CD4-positive, alpha-beta T cell (primary cell): ENCODE measurements around the gene GPR183. TPM values are rescaled to one million over a fixed set of nuclear protein-coding genes. Genes with fewer than 3 reads are reported as not detected.
A peak's percentile ranks its signal among the peaks of the same experiment; 100 is the strongest.

Source experiments
- ATAC-seq: fragments of 200-7000 bp; cut with Tn5 transposase; one replicate; pipeline ENCODE4 v1.10.0; 2022; ENCODE audit warnings: mild to moderate bottlenecking; ENCODE audit not compliant: poor library complexity
- CTCF ChIA-PET: fragments of 350-600 bp; sonication (Branson Sonifier 250); formaldehyde crosslinking; loops from one replicate; lab custom pipeline; 2021; ENCODE audit warnings: antibody characterized with exemption, inconsistent platforms; lab: Charles Lee
- POLR2A ChIA-PET: fragments of 350-600 bp; sonication (Branson Sonifier 250); formaldehyde crosslinking; loops from one replicate; lab custom pipeline; 2021; ENCODE audit warnings: antibody characterized with exemption, inconsistent platforms; lab: Charles Lee
- DNase-seq, 14 experiments: peaks; one replicate each; pipeline ENCODE4 v3.0.0-alpha.2; 2013 to 2020; ENCODE audit warnings: mixed read lengths in 2 of 14
- H3K27ac ChIP-seq, 2 donors: one replicate each; pipeline versions ENCODE4 v1.5.1 to v1.7.0; 2013; ENCODE audit warnings: low read length in 2 of 2, low read depth in 1 of 2, mild to moderate bottlenecking in 1 of 2
- H3K27me3 ChIP-seq, 2 experiments: 1 replicate in 1 of 2; 2 replicates in 1 of 2; pipeline versions ENCODE4 v1.6.1 to v1.7.0; 2013; ENCODE audit warnings: low read length in 2 of 2, control low read depth in 1 of 2, mild to moderate bottlenecking in 1 of 2, moderate library complexity in 1 of 2; ENCODE audit not compliant: insufficient read depth in 2 of 2, control insufficient read depth in 1 of 2
- H3K36me3 ChIP-seq: one replicate; pipeline ENCODE4 v1.6.1; 2013; ENCODE audit warnings: low read length, control low read depth; ENCODE audit not compliant: insufficient read depth
- H3K4me1 ChIP-seq: one replicate; pipeline ENCODE4 v1.6.1; 2013; ENCODE audit warnings: low read length, control low read depth; ENCODE audit not compliant: insufficient read depth
- H3K4me3 ChIP-seq: one replicate; pipeline ENCODE4 v1.5.1; 2013; ENCODE audit warnings: mild to moderate bottlenecking, low read length, moderate library complexity
- H3K9me3 ChIP-seq, 2 experiments: 1 replicate in 1 of 2; 2 replicates in 1 of 2; pipeline versions ENCODE4 v1.6.1 to v1.7.0; 2013; ENCODE audit warnings: low read length in 2 of 2, mild to moderate bottlenecking in 2 of 2, control low read depth in 1 of 2, moderate library complexity in 1 of 2; ENCODE audit not compliant: control insufficient read depth in 1 of 2, insufficient read depth in 1 of 2
- H3K27ac Mint-ChIP-seq: one replicate; pipeline ENCODE4 v1.8.0; 2020; ENCODE audit warnings: mixed read lengths
- H3K27me3 Mint-ChIP-seq: one replicate; pipeline ENCODE4 v1.8.0; 2021; ENCODE audit warnings: mixed read lengths
- H3K36me3 Mint-ChIP-seq: one replicate; pipeline ENCODE4 v1.8.0; 2021; ENCODE audit warnings: low read depth, mixed read lengths
- H3K4me1 Mint-ChIP-seq: one replicate; pipeline ENCODE4 v1.8.0; 2021; ENCODE audit warnings: low read depth, mixed read lengths
- H3K4me3 Mint-ChIP-seq: one replicate; pipeline ENCODE4 v1.8.0; 2020; ENCODE audit warnings: mild to moderate bottlenecking, mixed read lengths
- H3K9me3 Mint-ChIP-seq: one replicate; pipeline ENCODE4 v1.8.0; 2020; ENCODE audit warnings: mixed read lengths
- intact Hi-C, 2 experiments: fragments of 100-400 bp; cut with DNase I in 1 of 2; cut with micrococcal nuclease in 1 of 2; formaldehyde crosslinking; loops; one replicate each; pipeline versions ENCODE4 v1.15.1 to v1.9.0; 2023 to 2025; cut with DNase I, micrococcal nuclease
- total RNA-seq, 174 experiments: library from RNA in 2 of 174; stranded (reverse) in 2 of 174; gene quantifications; one replicate each; pipeline ENCODE4 v1.2.3 and lab custom pipeline; 2021 to 2026
- TF ChIP-seq, protein P1 (sequence below): fragments of 200-600 bp; IDR thresholded peaks from one replicate; pipeline ENCODE4 v1.8.0; 2022; ENCODE audit warnings: antibody characterized with exemption, mild to moderate bottlenecking

Gene GPR183
- total RNA-seq, 2 experiments from 2014 or later: 330 to 337 TPM

DNA sequence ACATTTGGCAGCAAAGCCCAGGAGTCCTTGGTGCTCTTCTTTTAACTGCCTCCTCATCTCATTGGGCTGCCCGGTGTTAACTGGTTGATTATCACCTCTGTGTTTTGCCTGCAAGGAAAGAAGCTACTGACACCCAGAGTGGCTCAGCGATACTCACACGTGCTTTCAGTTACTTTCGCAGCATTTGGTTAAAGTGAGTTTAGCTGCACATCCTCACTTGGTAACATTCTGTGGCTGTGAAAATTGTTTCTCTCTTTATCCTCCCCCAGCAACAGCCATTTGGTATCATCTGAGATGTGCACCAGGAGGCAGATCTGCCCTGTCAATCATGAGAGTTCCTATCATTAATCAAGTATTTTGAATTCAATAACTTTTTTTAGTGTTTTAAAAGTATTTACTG is 44.6 kb upstream of the GPR183 start:
- TF ChIP-seq, protein P1, sequence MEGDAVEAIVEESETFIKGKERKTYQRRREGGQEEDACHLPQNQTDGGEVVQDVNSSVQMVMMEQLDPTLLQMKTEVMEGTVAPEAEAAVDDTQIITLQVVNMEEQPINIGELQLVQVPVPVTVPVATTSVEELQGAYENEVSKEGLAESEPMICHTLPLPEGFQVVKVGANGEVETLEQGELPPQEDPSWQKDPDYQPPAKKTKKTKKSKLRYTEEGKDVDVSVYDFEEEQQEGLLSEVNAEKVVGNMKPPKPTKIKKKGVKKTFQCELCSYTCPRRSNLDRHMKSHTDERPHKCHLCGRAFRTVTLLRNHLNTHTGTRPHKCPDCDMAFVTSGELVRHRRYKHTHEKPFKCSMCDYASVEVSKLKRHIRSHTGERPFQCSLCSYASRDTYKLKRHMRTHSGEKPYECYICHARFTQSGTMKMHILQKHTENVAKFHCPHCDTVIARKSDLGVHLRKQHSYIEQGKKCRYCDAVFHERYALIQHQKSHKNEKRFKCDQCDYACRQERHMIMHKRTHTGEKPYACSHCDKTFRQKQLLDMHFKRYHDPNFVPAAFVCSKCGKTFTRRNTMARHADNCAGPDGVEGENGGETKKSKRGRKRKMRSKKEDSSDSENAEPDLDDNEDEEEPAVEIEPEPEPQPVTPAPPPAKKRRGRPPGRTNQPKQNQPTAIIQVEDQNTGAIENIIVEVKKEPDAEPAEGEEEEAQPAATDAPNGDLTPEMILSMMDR: no peak
- Mint-ChIP-seq H3K27ac (peak overlapping the region; percentile 97), H3K36me3 (peaks cover 69% of the 10 kb centered on the region), H3K4me1 (peaks cover 99% of the 10 kb centered on the region), H3K4me3 (peak overlapping the region; percentile 65), H3K9me3 (no peaks in the 10 kb centered on the region), H3K27me3 (no peaks in the 10 kb centered on the region)
- CTCF ChIA-PET: interaction anchor here (0.8 to 4.1 kb wide), 21 partner anchors 8 to 175 kb away, joined by 3 to 20 read pairs (median 6); partner anchors contain the start of gene GPR183
- Histone ChIP-seq H3K4me1 (peaks cover 91% of the 10 kb centered on the region), H3K27me3 (no peaks in the 10 kb centered on the region), H3K27ac (peak overlapping the region; percentile 93 to 97), H3K4me3 (no peak overlapping the region), H3K36me3 (peaks cover 29% of the 10 kb centered on the region), H3K9me3 (no peaks in the 10 kb centered on the region)
- peak; percentile 43 for ATAC-seq
- DNase-seq: peak in 9 of 14 experiments; percentile 33 to 90 (median 47)
- POLR2A ChIA-PET: interaction anchor here (0.6 to 8.3 kb wide), 34 partner anchors 9 to 151 kb away, joined by 3 to 220 read pairs (median 8); partner anchors contain the start of genes GPR183 and UBAC2
- intact Hi-C loops: loop anchor here (1.0 to 5.0 kb wide), 4 partner anchors 15 to 34 kb away; no protein-coding TSS in a partner anchor

DNA sequence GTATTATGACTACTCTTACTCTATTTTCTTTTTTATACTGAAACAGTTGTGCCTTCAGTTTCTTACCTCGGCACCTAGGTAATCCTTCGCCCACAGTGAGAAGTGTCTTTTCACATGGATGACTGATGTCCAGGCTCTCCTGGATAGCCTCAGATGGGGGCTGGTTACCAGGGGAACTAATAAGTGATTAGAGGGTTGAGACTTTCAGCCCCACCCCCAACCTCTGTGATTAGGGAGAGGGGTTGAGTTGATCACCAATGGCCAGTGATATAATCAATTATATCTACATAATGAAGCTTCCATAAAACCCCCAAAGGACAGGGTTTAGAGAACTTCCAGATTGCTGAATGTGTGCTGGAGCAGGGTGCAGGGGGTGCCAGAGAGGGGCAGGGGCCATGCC is 43.0 kb upstream of the GPR183 start:
- ATAC-seq (no peak), DNase-seq (no peak)
- H3K4me1 Mint-ChIP-seq: peaks cover 96% of the 10 kb centered on the region
- ChIA-PET CTCF (interaction anchor here (2.0 kb wide), 1 partner anchor 80 kb away, joined by 8 read pairs; no protein-coding TSS in a partner anchor), POLR2A (interaction anchor here (2.8 to 8.3 kb wide), 3 partner anchors 11 to 80 kb away, joined by 18 to 220 read pairs (median 62); partner anchors contain the start of gene GPR183)
- H3K27me3 ChIP-seq: no peaks in the 10 kb centered on the region
- H3K4me3 Mint-ChIP-seq: peak overlapping the region; percentile 35
- intact Hi-C loops: loop anchor here (2.0 to 5.0 kb wide), 2 partner anchors 15 to 33 kb away; no protein-coding TSS in a partner anchor
- H3K4me1 ChIP-seq: peaks cover 90% of the 10 kb centered on the region
- no peak overlapping the region for H3K4me3 ChIP-seq
- H3K9me3 ChIP-seq: no peaks in the 10 kb centered on the region
- H3K36me3 Mint-ChIP-seq: peaks cover 75% of the 10 kb centered on the region
- H3K27me3 Mint-ChIP-seq: no peaks in the 10 kb centered on the region
- peaks cover 39% of the 10 kb centered on the region for H3K36me3 ChIP-seq
- TF ChIP-seq, protein P1: no peak
- H3K27ac ChIP-seq: peak overlapping the region; percentile 46 to 93
- peak overlapping the region; percentile 97 for H3K27ac Mint-ChIP-seq
- no peaks in the 10 kb centered on the region for H3K9me3 Mint-ChIP-seq

DNA sequence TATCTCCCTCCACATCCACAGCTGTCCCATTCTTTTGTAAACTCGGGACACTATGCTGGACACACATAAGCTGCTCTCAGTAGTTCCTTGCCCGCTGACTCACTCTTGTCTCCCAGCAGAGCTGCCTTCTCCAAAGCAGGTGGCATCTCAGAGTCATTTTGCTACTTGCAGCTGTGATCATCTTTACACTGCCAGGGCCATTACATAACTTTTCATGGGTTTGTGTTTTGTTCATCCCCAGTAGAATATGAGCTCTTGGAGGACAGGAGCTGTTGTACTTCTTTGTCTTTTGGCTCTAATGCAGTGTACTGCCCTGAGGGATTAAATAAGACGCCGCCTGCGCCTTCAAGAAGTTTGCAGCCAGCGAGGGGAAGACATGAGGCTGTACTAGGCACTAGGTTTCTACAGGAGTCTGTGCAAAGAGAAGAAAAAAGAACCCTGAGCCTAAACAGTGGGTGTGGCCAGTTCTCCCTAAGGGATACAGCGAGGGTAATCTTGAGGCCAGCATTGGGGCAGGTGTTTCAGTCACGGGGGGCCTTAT is 40.8 kb upstream of the GPR183 start:
- ATAC-seq: no peak

More for the DNA sequence above, 40.8 kb upstream of the GPR183 start:
- no peak overlapping the region for H3K4me3 Mint-ChIP-seq
- no peaks in the 10 kb centered on the region for H3K27me3 Mint-ChIP-seq
- peaks cover 85% of the 10 kb centered on the region for H3K36me3 Mint-ChIP-seq
- ChIA-PET CTCF (interaction anchor here (1.1 to 1.5 kb wide), 2 partner anchors 8 to 172 kb away, joined by 3 read pairs; no protein-coding TSS in a partner anchor), POLR2A (interaction anchor here (1.0 to 1.6 kb wide), 4 partner anchors 13 to 52 kb away, joined by 3 to 7 read pairs (median 5); no protein-coding TSS in a partner anchor)
- intact Hi-C loops: loop anchor here in 1 of 2 experiments (2.0 kb wide), 3 partner anchors 19 to 73 kb away; no protein-coding TSS in a partner anchor
- H3K4me3 ChIP-seq: no peak overlapping the region
- peaks cover 84% of the 10 kb centered on the region for H3K4me1 ChIP-seq
- TF ChIP-seq, protein P1: no peak
- no peak for DNase-seq
- H3K27ac Mint-ChIP-seq: peak overlapping the region; percentile 97
- H3K36me3 ChIP-seq: peaks cover 58% of the 10 kb centered on the region
- no peaks in the 10 kb centered on the region for H3K9me3 ChIP-seq
- no peaks in the 10 kb centered on the region for H3K27me3 ChIP-seq
- peaks cover 92% of the 10 kb centered on the region for H3K4me1 Mint-ChIP-seq
- H3K27ac ChIP-seq: peak overlapping the region in 1 of 2 donors; percentile 38
- H3K9me3 Mint-ChIP-seq: no peaks in the 10 kb centered on the region
